Measurements from ENCODE around the gene POLN. TPM values are rescaled to one million over a fixed set of nuclear protein-coding genes. Genes with fewer than 3 reads are reported as not detected.
A peak's percentile ranks its signal among the peaks of the same experiment; 100 is the strongest.

Gene POLN
- total RNA-seq, 2 experiments from 2014 or later: 2.4 to 2.5 TPM

GRCh38 chr4:2179717-2180116 lies 62.2 kb downstream of the POLN start:
- ChIA-PET POLR2A (no interaction called here), CTCF (no interaction called here)
- ATAC-seq: no peak
- DNase-seq: no peak
- Mint-ChIP-seq H3K27me3 (ENCODE audit: low read depth) (no peaks in the 10 kb centered on the region), H3K27ac (no peak overlapping the region), H3K36me3 (ENCODE audit: low read depth) (peaks cover 3% of the 10 kb centered on the region), H3K4me3 (no peak overlapping the region), H3K9me3 (ENCODE audit: insufficient read depth) (peaks cover 5% of the 10 kb centered on the region), H3K4me1 (ENCODE audit: low read depth) (peaks cover 4% of the 10 kb centered on the region)

GRCh38 chr4:2178986-2179385 lies 62.9 kb downstream of the POLN start:
- ATAC-seq (no peak), DNase-seq (no peak)
- CTCF ChIA-PET: no interaction called here
- Mint-ChIP-seq H3K9me3 (ENCODE audit: insufficient read depth) (peaks cover 5% of the 10 kb centered on the region), H3K27ac (no peak overlapping the region), H3K27me3 (ENCODE audit: low read depth) (no peaks in the 10 kb centered on the region), H3K4me1 (ENCODE audit: low read depth) (peaks cover 4% of the 10 kb centered on the region), H3K4me3 (no peak overlapping the region), H3K36me3 (ENCODE audit: low read depth) (peaks cover 3% of the 10 kb centered on the region)
- POLR2A ChIA-PET: no interaction called here

- POLR2A ChIA-PET: no interaction called here
- Mint-ChIP-seq H3K27me3 (ENCODE audit: low read depth) (no peaks in the 10 kb centered on the region), H3K4me3 (no peak overlapping the region), H3K27ac (no peak overlapping the region), H3K4me1 (ENCODE audit: low read depth) (peaks cover 13% of the 10 kb centered on the region), H3K36me3 (ENCODE audit: low read depth) (peaks cover 1% of the 10 kb centered on the region), H3K9me3 (ENCODE audit: insufficient read depth) (peaks cover 3% of the 10 kb centered on the region)
- CTCF ChIA-PET: no interaction called here
- no peak for DNase-seq
- no peak for ATAC-seq
Measured at GRCh38 chr4:2177443-2178093, 64.4 kb downstream of the POLN start.

DNA sequence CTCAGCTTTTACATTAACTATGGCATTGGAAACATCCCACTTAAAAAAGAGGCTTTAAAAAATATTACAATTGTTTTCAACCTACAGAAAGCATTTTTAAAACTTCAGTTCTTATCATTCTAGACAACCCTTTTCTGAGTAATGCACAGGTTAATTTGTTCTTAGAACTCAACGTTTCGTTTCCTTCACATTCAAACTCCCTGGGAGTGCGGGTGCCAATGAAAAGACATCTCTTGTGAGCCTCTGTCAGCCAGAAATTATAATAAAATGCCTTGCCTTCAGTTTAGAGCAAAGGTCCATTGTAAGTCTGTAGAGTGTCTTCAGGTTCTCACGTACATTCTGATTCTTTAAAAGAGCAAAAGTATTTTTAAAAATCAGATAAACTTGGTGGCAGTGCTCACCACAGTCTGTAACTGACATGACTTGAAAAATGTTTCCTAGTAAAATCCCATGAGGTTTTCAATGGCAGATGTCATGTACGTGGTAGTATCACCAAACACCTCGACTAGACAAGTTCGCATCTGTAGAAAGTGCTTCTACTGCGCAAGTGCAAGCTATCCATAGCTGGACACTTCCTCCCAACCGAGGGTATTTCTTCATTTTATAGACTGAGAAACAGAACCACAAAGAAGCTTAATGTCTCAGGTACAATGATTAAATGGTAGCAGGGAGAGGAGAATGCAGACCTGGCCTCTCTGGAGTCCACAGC lies 65.8 kb downstream of the POLN start:
- Mint-ChIP-seq H3K36me3 (ENCODE audit: low read depth) (no peaks in the 10 kb centered on the region), H3K4me3 (no peak overlapping the region), H3K27ac (no peak overlapping the region), H3K4me1 (ENCODE audit: low read depth) (peaks cover 23% of the 10 kb centered on the region), H3K9me3 (ENCODE audit: insufficient read depth) (no peaks in the 10 kb centered on the region), H3K27me3 (ENCODE audit: low read depth) (no peaks in the 10 kb centered on the region)
- CTCF ChIA-PET: no interaction called here
- DNase-seq: no peak
- no peak for ATAC-seq
- POLR2A ChIA-PET: interaction anchor here (0.5 to 0.6 kb wide), 2 partner anchors 167 to 820 kb away, joined by 3 to 5 read pairs; partner anchors contain the start of gene NELFA

GRCh38 chr4:2174061-2174460 lies 67.9 kb downstream of the POLN start:
- DNase-seq (no peak), ATAC-seq (no peak)
- H3K27ac Mint-ChIP-seq: no peak overlapping the region
- H3K27me3 Mint-ChIP-seq (ENCODE audit: low read depth): no peaks in the 10 kb centered on the region
- peaks cover 23% of the 10 kb centered on the region for H3K4me1 Mint-ChIP-seq (ENCODE audit: low read depth)
- no peaks in the 10 kb centered on the region for H3K36me3 Mint-ChIP-seq (ENCODE audit: low read depth)
- no peaks in the 10 kb centered on the region for H3K9me3 Mint-ChIP-seq (ENCODE audit: insufficient read depth)
- ChIA-PET CTCF (no interaction called here), POLR2A (no interaction called here)
- no peak overlapping the region for H3K4me3 Mint-ChIP-seq

DNA sequence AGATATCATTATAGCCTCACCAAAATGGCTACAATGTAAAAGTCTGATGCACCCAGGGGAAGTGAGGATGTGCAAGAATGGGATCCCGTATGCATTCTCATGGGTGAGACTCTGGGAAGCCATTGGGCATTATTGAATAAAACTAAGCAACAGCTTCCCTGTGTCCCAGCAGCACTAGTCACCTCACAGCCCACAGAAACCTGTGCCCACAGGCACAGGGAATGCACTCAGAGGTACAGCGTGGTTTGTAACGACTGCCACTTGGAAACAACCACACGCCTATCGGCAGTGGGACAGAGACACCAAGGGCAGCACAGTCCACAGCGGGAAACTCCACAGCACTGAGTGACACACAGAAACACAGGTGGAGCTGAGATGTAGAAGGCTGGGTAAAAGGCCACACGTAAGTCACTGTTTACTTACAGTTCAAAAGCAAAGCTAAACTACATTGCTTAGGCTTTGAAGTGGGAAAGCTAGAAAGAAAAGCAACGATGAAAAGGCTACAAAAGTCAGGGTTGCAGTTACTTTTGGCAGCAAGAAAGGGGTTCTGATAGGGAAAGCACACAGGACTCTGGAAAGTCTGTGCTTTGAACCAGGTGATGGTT lies 69.2 kb downstream of the POLN start:
- Mint-ChIP-seq H3K27ac (no peak overlapping the region), H3K9me3 (ENCODE audit: insufficient read depth) (no peaks in the 10 kb centered on the region), H3K36me3 (ENCODE audit: low read depth) (no peaks in the 10 kb centered on the region), H3K4me3 (no peak overlapping the region), H3K4me1 (ENCODE audit: low read depth) (peaks cover 23% of the 10 kb centered on the region), H3K27me3 (ENCODE audit: low read depth) (no peaks in the 10 kb centered on the region)
- DNase-seq (no peak), ATAC-seq (no peak)
- ChIA-PET POLR2A (interaction anchor here (1.1 kb wide), 1 partner anchor 296 kb away, joined by 3 read pairs; the partner anchor contains the start of gene RNF4), CTCF (interaction anchor here (1.0 kb wide), 1 partner anchor 164 kb away, joined by 4 read pairs; the partner anchor contains the start of gene NELFA)

- ChIA-PET POLR2A (interaction anchor here (1.1 kb wide), 1 partner anchor 297 kb away, joined by 3 read pairs; the partner anchor contains the start of gene RNF4), CTCF (interaction anchor here (1.0 kb wide), 1 partner anchor 163 kb away, joined by 4 read pairs; the partner anchor contains the start of gene NELFA)
- ATAC-seq (peak; percentile 36), DNase-seq (no peak)
- no peaks in the 10 kb centered on the region for H3K36me3 Mint-ChIP-seq (ENCODE audit: low read depth)
- H3K27me3 Mint-ChIP-seq (ENCODE audit: low read depth): no peaks in the 10 kb centered on the region
- no peaks in the 10 kb centered on the region for H3K9me3 Mint-ChIP-seq (ENCODE audit: insufficient read depth)
- peaks cover 23% of the 10 kb centered on the region for H3K4me1 Mint-ChIP-seq (ENCODE audit: low read depth)
- H3K4me3 Mint-ChIP-seq: no peak overlapping the region
- peak overlapping the region; percentile 18 for H3K27ac Mint-ChIP-seq
Measured at GRCh38 chr4:2172161-2172560, 69.8 kb downstream of the POLN start.

DNA sequence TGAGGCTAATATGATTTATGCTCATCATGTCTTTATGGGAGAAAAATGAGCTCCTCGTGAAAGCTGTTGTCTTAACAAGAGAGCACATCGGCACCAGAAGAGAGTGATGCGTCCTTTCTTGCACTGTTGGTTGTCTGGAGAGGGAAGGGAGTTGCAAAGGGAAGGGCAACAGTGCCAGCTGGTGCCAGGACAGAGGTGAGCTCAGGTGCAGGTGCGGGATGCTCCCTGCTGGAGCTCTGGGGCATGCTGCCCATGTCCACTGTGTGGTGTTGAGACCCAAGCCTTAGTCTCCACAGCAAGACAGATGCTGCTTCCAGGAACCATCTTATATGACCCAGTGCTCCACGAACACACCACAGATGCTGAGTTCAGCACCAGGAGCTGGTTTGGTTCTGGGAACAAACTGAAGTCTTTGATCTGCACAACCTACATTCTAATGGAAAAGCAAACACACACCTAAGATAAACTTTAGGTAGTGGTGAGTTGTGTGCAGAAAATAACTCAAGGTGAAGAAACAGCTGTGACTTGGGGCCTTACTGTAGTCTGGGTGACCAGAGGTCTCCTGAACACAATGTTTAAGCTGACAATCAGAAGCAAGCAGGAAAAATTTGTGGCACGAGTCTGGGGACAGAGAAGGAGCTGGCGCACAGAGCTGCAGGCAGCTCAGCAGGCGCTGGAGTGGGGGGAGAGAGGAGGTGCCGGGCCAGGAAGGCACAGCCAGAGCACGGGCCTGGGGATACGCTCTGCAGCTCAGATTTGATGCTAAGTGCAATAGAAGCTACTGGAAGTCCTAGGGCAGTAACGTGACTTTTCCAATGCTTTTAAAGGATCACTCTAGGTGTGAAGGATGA lies 73.2 kb downstream of the POLN start:
- no peak overlapping the region for H3K27ac Mint-ChIP-seq
- no peaks in the 10 kb centered on the region for H3K36me3 Mint-ChIP-seq (ENCODE audit: low read depth)
- ATAC-seq: no peak
- no peak overlapping the region for H3K4me3 Mint-ChIP-seq
- no peaks in the 10 kb centered on the region for H3K9me3 Mint-ChIP-seq (ENCODE audit: insufficient read depth)
- no peak for DNase-seq
- CTCF ChIA-PET: interaction anchor here (1.9 kb wide), 1 partner anchor 18 kb away, joined by 4 read pairs; no protein-coding TSS in a partner anchor
- peaks cover 18% of the 10 kb centered on the region for H3K4me1 Mint-ChIP-seq (ENCODE audit: low read depth)
- no peaks in the 10 kb centered on the region for H3K27me3 Mint-ChIP-seq (ENCODE audit: low read depth)
- POLR2A ChIA-PET: no interaction called here

GRCh38 chr4:2166253-2166652 lies 75.7 kb downstream of the POLN start:
- no peaks in the 10 kb centered on the region for H3K27me3 Mint-ChIP-seq (ENCODE audit: low read depth)
- H3K27ac Mint-ChIP-seq: no peak overlapping the region
- no peaks in the 10 kb centered on the region for H3K36me3 Mint-ChIP-seq (ENCODE audit: low read depth)
- H3K4me1 Mint-ChIP-seq (ENCODE audit: low read depth): no peaks in the 10 kb centered on the region
- ChIA-PET CTCF (no interaction called here), POLR2A (no interaction called here)
- DNase-seq (no peak), ATAC-seq (no peak)
- H3K4me3 Mint-ChIP-seq: no peak overlapping the region
- no peaks in the 10 kb centered on the region for H3K9me3 Mint-ChIP-seq (ENCODE audit: insufficient read depth)

GRCh38 chr4:2165391-2165790 lies 76.5 kb downstream of the POLN start:
- Mint-ChIP-seq H3K27ac (no peak overlapping the region), H3K4me1 (ENCODE audit: low read depth) (no peaks in the 10 kb centered on the region), H3K4me3 (no peak overlapping the region), H3K36me3 (ENCODE audit: low read depth) (no peaks in the 10 kb centered on the region), H3K9me3 (ENCODE audit: insufficient read depth) (no peaks in the 10 kb centered on the region), H3K27me3 (ENCODE audit: low read depth) (no peaks in the 10 kb centered on the region)
- CTCF ChIA-PET: no interaction called here
- POLR2A ChIA-PET: no interaction called here
- ATAC-seq (no peak), DNase-seq (no peak)

DNA sequence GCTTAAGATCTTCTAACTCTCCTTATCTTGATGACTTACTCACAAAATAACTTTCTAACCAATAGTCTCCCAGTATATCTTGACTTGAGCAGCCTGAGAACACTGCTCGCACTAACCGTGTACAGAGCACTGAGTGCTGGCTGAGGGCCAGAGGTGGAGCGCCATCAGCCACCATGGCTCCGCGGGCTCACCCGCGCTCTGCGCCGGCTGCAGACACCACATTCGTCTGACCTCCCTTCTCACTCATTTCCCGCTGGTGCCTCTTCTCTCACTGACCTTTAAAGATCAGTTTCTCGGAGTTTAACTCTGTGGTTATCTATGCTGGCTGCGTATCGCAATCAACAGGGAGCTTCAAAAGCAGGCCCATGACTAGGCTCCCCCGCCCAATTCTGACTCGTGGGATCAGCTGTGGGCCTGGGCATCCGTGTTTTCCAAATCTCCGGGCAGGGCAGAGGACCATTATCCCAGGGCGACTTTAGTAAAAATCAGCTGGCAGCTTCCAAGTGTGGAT lies 78.6 kb downstream of the POLN start:
- DNase-seq (no peak), ATAC-seq (no peak)
- Mint-ChIP-seq H3K36me3 (ENCODE audit: low read depth) (no peaks in the 10 kb centered on the region), H3K27me3 (ENCODE audit: low read depth) (no peaks in the 10 kb centered on the region), H3K9me3 (ENCODE audit: insufficient read depth) (no peaks in the 10 kb centered on the region), H3K4me3 (no peak overlapping the region), H3K27ac (no peak overlapping the region), H3K4me1 (ENCODE audit: low read depth) (no peaks in the 10 kb centered on the region)
- ChIA-PET POLR2A (no interaction called here), CTCF (no interaction called here)

All from activated CD8-positive, alpha-beta T cell treated with anti-CD3 and anti-CD28 coated beads, Interleukin-2, amount 10 ng/mL, durations not matched to agents 7 days and 5 days (primary cell).